Ureter (tissue), 1 donor: ENCODE results near the gene ATP8B4. TPM values are rescaled to one million over a fixed set of nuclear protein-coding genes. Genes with fewer than 3 reads are reported as not detected.

ENCODE experiments used
- DNase-seq: peaks from one replicate; pipeline ENCODE4 v3.0.0-alpha.2; 2020; ENCODE audit warnings: low spot score
- total RNA-seq: library from RNA; stranded (reverse); gene quantifications from one replicate; pipeline ENCODE4 v1.2.4, GENCODE V29; 2023
- donor health status: DM: yes; HTN: yes; CAD: no.

ATP8B4 gene
- total RNA-seq, 1 donor from 2014 or later: 29.2 TPM

GRCh38 chr15:49895347-49896223 is 223.4 kb downstream of the ATP8B4 start:
- no peak for DNase-seq

GRCh38 chr15:49890689-49891088 is 228.3 kb downstream of the ATP8B4 start:
- DNase-seq: no peak

GRCh38 chr15:49889536-49889935 is 229.5 kb downstream of the ATP8B4 start:
- no peak for DNase-seq

GRCh38 chr15:49888734-49889133 is 230.3 kb downstream of the ATP8B4 start:
- DNase-seq: no peak

- no peak for DNase-seq
Measured at GRCh38 chr15:49888323-49888693, 230.7 kb downstream of the ATP8B4 start.

- DNase-seq: no peak
Measured at GRCh38 chr15:49887659-49888322, 231.2 kb downstream of the ATP8B4 start.

- DNase-seq: no peak
Measured at GRCh38 chr15:49883121-49883520, 235.9 kb downstream of the ATP8B4 start.

GRCh38 chr15:49881866-49882265 is 237.2 kb downstream of the ATP8B4 start:
- no peak for DNase-seq

- no peak for DNase-seq
Measured at GRCh38 chr15:49881433-49881832, 237.6 kb downstream of the ATP8B4 start.

GRCh38 chr15:49877873-49878521 is 241.0 kb downstream of the ATP8B4 start:
- DNase-seq: no peak

- no peak for DNase-seq
Measured at GRCh38 chr15:49877117-49877872, 241.7 kb downstream of the ATP8B4 start.

GRCh38 chr15:49876401-49877038 is 242.5 kb downstream of the ATP8B4 start:
- no peak for DNase-seq

GRCh38 chr15:49875392-49875791 is 243.6 kb downstream of the ATP8B4 start:
- DNase-seq: no peak

- no peak for DNase-seq
Measured at GRCh38 chr15:49870472-49870871, 248.6 kb downstream of the ATP8B4 start.

GRCh38 chr15:49868348-49868747 is 250.7 kb downstream of the ATP8B4 start:
- DNase-seq: no peak

- DNase-seq: no peak
Measured at GRCh38 chr15:49865925-49866757, 252.9 kb downstream of the ATP8B4 start.

GRCh38 chr15:49864251-49864650 is 254.8 kb downstream of the ATP8B4 start:
- DNase-seq: no peak

- DNase-seq: no peak
Measured at GRCh38 chr15:49863431-49864224, 255.4 kb downstream of the ATP8B4 start.

- DNase-seq: no peak
Measured at GRCh38 chr15:49860101-49860500, 258.9 kb downstream of the ATP8B4 start.
